Vagina (tissue), 2 donors: ENCODE data around the gene ZNF280D.

Source experiments
- CTCF ChIP-seq, 3 experiments: fragments of 450-650 bp in 2 of 3; fragments of 200-600 bp in 1 of 3; sonication (generic) in 1 of 3; IDR thresholded peaks; one replicate each; pipeline ENCODE4 v1.5.1; 2017 to 2019; ENCODE audit warnings: antibody characterized with exemption in 3 of 3, mild to moderate bottlenecking in 2 of 3, moderate library complexity in 2 of 3
- POLR2A ChIP-seq, 2 donors: fragments of 450-650 bp; IDR thresholded peaks; one replicate each; pipeline ENCODE4 v1.6.1; 2017; ENCODE audit warnings: antibody characterized with exemption in 2 of 2, mild to moderate bottlenecking in 2 of 2, moderate library complexity in 2 of 2
- POLR2AphosphoS5 ChIP-seq, 2 donors: sonication (generic); formaldehyde crosslinking; IDR thresholded peaks; one replicate each; pipeline ENCODE4 v1.9.0; 2017; ENCODE audit warnings: antibody characterized with exemption in 2 of 2, mild to moderate bottlenecking in 2 of 2, low read depth in 1 of 2; ENCODE audit not compliant: insufficient read depth in 1 of 2

GRCh38 chr15:56732135-56732885 lies 999 bp downstream of the ZNF280D start:
- TF ChIP-seq POLR2A (IDR thresholded peaks at IDR 0.05) (no peak), CTCF (IDR thresholded peaks at IDR 0.05) (no peak), POLR2AphosphoS5 (IDR thresholded peaks at IDR 0.05; ENCODE audit: insufficient read depth in 1 of 2, low read depth in 1 of 2) (peak in 1 of 2 donors; percentile 6)
